ENCODE data around the gene MAP3K13. TPM values are rescaled to one million over a fixed set of nuclear protein-coding genes. Genes with fewer than 3 reads are reported as not detected.

The MAP3K13 gene
- total RNA-seq, 1 experiment from 2014 or later: 9.1 TPM

- ChIA-PET POLR2A (no interaction called here), CTCF (no interaction called here)
- TF ChIP-seq ZNF425 (CRISPR knock-in tag; conservative IDR thresholded peaks at IDR 0.05) (no peak), ETV6 (CRISPR knock-in tag; IDR thresholded peaks at IDR 0.05) (no peak), ZNF671 (CRISPR knock-in tag; IDR thresholded peaks at IDR 0.05) (no peak), GABPB1 (CRISPR knock-in tag; IDR thresholded peaks at IDR 0.05) (no peak), ZNF423 (CRISPR knock-in tag; IDR thresholded peaks at IDR 0.05) (no peak), ZNF396 (CRISPR knock-in tag; IDR thresholded peaks at IDR 0.05; ENCODE audit: borderline replicate concordance) (no peak), SMAD3 (CRISPR knock-in tag; IDR thresholded peaks at IDR 0.05; ENCODE audit: borderline replicate concordance) (no peak), FOXP1 (CRISPR knock-in tag; IDR thresholded peaks at IDR 0.05; ENCODE audit: borderline replicate concordance) (no peak), ZNF121 (CRISPR knock-in tag; IDR thresholded peaks at IDR 0.05) (no peak), ATF3 (CRISPR knock-in tag; conservative IDR thresholded peaks at IDR 0.05) (no peak), ZNF317 (CRISPR knock-in tag; IDR thresholded peaks at IDR 0.05; ENCODE audit: borderline replicate concordance, low read depth) (no peak), GTF2I (CRISPR knock-in tag; conservative IDR thresholded peaks at IDR 0.05) (no peak), MLX (CRISPR knock-in tag; IDR thresholded peaks at IDR 0.05) (no peak), TCF7 (CRISPR knock-in tag; IDR thresholded peaks at IDR 0.05; ENCODE audit: low read depth) (no peak), ZNF138 (CRISPR knock-in tag; conservative IDR thresholded peaks at IDR 0.05) (no peak), NR3C1 (CRISPR knock-in tag; conservative IDR thresholded peaks at IDR 0.05; ENCODE audit: low read depth) (no peak), ZMAT4 (CRISPR knock-in tag; IDR thresholded peaks at IDR 0.05) (no peak), ATF2 (CRISPR knock-in tag; IDR thresholded peaks at IDR 0.05; ENCODE audit: borderline replicate concordance, low read depth) (no peak)
- H3K27ac Mint-ChIP-seq: no peak overlapping the region
- H3K27me3 Mint-ChIP-seq (ENCODE audit: low read depth): no peaks in the 10 kb centered on the region; the same call in 1 of the 2 replicates
- H3K4me1 Mint-ChIP-seq: no peaks in the 10 kb centered on the region
- no peaks in the 10 kb centered on the region for H3K9me3 Mint-ChIP-seq
- no peak overlapping the region for H3K4me3 Mint-ChIP-seq
- DNase-seq (ENCODE audit: low spot score) (no peak), ATAC-seq (no peak)
- H3K36me3 Mint-ChIP-seq: no peaks in the 10 kb centered on the region
Measured at GRCh38 chr3:185420762-185421161, 57.8 kb downstream of the MAP3K13 start.

GRCh38 chr3:185421577-185422232, 58.8 kb downstream of the MAP3K13 start:
- ATAC-seq: no peak
- POLR2A ChIA-PET: no interaction called here

More at GRCh38 chr3:185421577-185422232, 58.8 kb downstream of the MAP3K13 start:
- CTCF ChIA-PET: no interaction called here
- Mint-ChIP-seq H3K36me3 (no peaks in the 10 kb centered on the region), H3K27ac (no peak overlapping the region), H3K9me3 (no peaks in the 10 kb centered on the region), H3K27me3 (ENCODE audit: low read depth) (no peaks in the 10 kb centered on the region; the same call in 1 of the 2 replicates), H3K4me3 (no peak overlapping the region), H3K4me1 (no peaks in the 10 kb centered on the region)
- TF ChIP-seq ZMAT4 (CRISPR knock-in tag; IDR thresholded peaks at IDR 0.05) (no peak), SP1 (CRISPR knock-in tag; conservative IDR thresholded peaks at IDR 0.05) (no peak), MYBL2 (CRISPR knock-in tag; IDR thresholded peaks at IDR 0.05) (no peak), SMAD3 (CRISPR knock-in tag; IDR thresholded peaks at IDR 0.05; ENCODE audit: borderline replicate concordance) (no peak), PRRX2 (CRISPR knock-in tag; IDR thresholded peaks at IDR 0.05) (no peak), E2F1 (CRISPR knock-in tag; IDR thresholded peaks at IDR 0.05) (no peak), ZNF138 (CRISPR knock-in tag; conservative IDR thresholded peaks at IDR 0.05) (no peak), ATF3 (CRISPR knock-in tag; conservative IDR thresholded peaks at IDR 0.05) (no peak), JAZF1 (CRISPR knock-in tag; IDR thresholded peaks at IDR 0.05) (no peak), KAT7 (CRISPR knock-in tag; IDR thresholded peaks at IDR 0.05; ENCODE audit: borderline replicate concordance) (no peak), SMAD4 (CRISPR knock-in tag; IDR thresholded peaks at IDR 0.05) (no peak), MXD4 (CRISPR knock-in tag; IDR thresholded peaks at IDR 0.05; ENCODE audit: borderline replicate concordance) (no peak), E2F4 (CRISPR knock-in tag; IDR thresholded peaks at IDR 0.05; ENCODE audit: borderline replicate concordance, low read depth) (no peak), ZNF317 (CRISPR knock-in tag; IDR thresholded peaks at IDR 0.05; ENCODE audit: borderline replicate concordance, low read depth) (no peak)
- no peak for DNase-seq (ENCODE audit: low spot score)

Measured in WTC11 (cell line).